Fibroblast of skin of right quadriceps (primary cell): ENCODE measurements around the gene WWTR1.
A peak's percentile ranks its signal among the peaks of the same experiment; 100 is the strongest.

Source experiments
- DNase-seq: peaks from one replicate; pipeline ENCODE4 v3.0.0-alpha.2; 2013

The WWTR1 gene

DNA sequence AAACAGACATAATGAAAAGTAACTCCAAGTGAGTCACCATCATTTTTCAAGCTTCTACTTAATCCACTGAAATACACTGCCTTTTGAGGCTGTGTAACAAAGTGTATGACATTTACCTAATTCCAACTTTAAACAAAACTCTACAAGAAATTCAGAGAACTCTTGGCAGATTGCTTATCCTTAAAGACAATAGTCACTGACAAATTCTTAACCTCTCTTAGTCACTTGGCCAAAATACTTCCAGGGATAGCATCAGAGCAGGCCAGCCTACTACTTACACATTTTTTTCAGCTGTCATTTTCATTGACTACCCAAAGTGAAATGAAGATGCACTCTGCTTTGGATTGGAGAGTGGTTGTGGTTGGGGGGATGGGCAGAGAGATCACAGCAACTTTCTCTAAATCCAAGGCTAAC, 3.6 kb downstream of the WWTR1 start:
- peak; percentile 79 for DNase-seq

DNA sequence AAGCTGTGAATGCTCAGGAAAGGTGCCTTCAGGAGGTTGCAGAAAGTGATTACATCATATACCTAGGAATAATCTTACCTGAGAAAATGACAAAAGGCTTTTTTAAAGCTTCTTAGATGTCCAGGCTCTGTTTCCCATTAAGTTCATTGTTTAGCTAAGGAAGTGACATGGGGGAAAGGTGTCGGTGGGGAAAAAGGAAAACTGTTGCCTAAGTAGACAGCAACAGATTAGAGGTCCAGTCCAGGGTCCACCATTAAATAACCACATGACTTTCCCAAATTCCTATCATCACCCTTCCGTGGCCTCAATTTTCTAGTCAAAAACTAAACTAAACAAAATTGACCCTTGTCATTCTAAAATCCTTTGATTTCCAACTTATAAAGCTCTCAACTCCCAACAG, 4.3 kb downstream of the WWTR1 start:
- no peak for DNase-seq

DNA sequence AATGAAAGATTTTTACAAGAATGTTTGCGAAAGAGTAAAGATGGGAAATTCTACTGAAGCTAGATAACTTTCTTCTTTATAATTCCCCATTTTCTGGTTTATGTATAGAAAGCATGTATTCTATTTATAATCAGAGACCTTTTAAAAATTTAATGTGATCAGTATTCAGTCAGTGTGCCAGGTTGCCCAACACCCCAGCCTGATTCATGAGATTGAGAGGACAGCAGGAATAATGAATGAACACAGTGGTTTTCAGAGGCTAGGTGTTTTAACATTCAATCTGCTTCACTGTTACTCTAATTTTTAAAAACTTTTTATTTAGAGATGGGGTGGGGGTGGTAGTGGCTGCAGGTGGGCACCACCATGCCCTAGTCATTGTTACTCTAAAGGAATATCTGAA, 4.7 kb downstream of the WWTR1 start:
- no peak for DNase-seq

DNA sequence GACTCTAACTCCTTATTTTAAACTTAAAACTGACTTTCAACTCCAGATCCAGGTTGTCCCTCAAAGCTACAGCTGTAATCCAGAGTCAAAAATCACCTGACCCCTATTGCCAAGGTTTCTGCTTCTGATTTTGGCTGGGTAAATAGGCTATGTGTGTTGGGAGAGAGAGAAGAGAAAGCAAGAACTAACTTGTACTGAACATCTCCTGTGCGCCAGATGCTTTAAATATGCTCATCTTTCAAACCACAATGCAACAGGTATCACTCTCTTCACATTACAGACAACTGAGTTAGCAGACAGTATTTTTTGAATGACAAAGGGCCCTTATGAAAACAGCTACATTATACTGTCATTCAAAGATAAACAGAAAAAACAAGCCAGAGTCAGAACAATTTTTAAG, 7.0 kb downstream of the WWTR1 start:
- DNase-seq: no peak

DNA sequence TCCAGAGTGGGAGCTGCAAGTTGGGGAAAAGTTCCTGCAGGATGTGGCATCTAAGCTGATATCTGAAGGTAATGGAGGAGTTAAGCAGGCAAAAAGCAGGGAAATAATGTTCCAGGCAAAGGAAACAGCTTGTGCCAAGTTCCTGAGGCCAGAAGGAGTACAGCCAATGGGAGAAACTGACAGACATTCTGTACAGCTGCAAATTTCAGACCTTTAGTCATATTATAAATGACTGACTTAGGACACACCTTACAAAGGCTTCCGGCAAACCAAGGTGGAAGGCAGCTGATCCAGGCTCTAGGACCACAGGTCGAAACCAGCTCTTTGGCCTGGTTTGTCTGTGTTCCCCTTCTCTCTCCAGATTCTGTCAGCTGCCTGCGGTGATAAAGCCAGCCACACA, 9.3 kb downstream of the WWTR1 start:
- DNase-seq: no peak

DNA sequence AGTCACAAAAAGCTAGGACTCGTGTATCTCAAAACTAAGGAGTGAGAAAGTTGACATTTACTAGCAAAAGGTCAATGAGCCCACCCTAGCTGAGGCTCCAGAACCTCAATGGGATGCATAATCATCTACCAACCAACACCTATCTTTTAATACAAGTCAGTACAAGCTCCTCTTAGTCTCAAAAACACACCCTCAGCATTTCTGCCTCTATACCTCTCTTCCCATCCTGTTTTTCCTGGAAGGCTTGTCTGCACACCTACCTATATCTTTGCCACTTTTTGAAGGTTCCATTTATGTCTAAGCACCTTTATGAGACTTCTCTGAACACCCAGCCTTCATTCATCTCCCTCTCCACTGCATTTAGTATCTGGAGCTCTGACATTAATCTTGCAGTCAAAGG, 10.0 kb downstream of the WWTR1 start:
- no peak for DNase-seq

DNA sequence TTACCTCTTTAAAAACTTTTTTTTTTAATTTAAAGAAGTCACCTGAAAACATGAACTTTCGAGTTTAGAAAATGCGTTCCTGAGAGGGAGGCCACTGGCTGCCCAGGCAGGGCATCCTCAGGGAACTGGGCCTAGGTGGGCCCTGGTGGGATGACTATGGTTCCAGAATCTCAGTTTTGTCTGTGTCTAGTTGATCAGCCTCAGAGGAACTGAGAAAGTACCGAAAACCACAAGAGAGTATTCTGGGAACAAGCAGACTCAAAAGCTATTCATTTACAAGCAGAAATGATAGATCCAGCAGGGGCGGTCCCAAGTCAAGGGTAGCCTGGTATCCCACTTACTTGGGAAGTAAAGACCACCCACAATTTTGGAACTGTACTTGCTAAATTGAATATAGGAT, 10.5 kb downstream of the WWTR1 start:
- no peak for DNase-seq

DNA sequence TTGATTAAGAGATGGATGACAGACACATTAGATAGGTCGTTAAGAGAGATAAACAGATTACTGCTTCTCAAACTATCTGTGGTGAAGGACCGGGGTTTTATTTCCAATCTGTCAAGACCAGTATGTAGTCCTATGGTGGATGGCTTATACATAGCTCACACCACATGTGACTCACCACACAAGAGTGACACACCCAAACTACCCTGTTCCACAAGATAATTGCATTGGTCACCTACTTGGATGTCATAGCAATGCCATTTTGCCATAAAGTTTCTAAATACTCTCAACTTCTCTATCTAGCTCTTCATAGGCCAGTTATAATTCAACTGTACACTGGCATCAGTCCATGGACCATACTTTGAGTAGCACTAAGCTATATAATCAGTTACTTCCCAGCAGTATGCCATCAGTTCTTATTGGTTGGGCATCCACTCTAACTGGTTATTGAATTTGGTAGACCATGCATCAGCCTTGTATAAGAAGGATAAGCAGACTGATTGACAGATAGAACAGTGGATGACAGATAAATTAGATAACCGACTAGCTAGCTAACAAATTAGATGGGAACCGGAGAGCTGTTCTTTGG, 11.6 kb downstream of the WWTR1 start:
- peak; percentile 60 for DNase-seq

DNA sequence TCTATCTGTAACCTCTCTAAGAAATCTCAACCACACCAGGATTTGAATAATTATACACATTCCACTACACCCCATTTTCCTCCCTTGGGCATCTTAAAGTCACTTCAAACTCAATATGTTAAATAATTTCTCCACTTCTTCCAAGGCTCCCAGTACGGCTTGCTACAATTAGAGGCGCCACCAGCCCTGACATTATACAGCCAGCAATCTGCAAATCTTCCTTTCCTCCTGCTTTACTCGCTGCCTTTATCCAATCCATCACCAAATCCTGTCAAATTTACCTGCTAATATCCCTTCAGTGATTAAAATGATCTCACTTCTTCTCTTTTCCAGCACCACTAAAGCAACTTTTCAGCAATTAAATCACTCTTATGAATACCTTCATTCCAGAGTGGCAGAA, 13.9 kb downstream of the WWTR1 start:
- no peak for DNase-seq

DNA sequence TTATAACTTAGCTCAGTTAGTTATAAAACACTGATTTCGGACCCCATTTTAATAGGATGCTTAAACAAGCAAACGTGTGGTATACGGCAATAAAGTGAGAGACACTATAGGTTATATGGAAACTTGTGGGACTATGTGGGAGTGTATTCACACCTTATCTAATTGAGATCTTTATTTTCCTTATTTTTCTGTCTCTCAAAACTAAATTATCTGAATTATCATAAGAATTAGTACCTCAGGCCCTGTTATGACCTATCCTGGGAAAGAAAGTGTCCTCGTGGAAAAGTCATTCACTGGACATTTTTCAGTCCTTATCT, 14.4 kb downstream of the WWTR1 start:
- no peak for DNase-seq

DNA sequence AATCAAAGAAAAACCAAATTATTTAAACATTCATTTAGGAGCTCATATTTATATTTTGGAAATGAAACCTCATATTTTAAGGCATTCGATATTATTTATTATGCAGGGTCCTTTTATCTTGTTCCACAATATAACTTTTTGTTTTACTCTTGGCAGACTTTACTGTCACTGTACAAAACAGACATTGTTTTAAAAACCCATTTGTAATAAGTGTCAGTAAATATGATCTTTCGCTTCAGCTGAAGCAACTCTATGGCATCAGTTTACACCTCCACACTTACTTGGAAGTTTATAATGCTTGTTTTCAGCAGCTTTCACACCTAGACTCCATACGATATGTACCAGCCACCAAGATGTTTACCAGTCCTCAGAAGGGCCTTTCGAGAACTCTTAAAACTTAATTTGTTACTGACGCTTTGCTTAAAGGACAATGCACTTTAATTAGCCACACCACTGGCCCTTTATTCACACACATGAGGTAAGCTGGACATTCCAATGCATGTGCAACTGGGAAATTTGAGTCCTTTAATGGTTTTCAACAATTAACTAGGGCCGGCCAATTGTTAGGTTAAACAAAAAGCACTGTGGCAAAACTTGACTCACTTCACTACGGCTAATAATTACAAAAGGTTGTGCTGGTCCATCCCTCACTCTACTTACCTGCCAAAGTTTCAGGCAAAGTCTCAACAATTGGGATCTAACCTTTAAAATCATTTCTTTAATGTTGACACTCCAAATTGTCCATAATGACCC, 16.7 kb downstream of the WWTR1 start:
- DNase-seq: no peak

DNA sequence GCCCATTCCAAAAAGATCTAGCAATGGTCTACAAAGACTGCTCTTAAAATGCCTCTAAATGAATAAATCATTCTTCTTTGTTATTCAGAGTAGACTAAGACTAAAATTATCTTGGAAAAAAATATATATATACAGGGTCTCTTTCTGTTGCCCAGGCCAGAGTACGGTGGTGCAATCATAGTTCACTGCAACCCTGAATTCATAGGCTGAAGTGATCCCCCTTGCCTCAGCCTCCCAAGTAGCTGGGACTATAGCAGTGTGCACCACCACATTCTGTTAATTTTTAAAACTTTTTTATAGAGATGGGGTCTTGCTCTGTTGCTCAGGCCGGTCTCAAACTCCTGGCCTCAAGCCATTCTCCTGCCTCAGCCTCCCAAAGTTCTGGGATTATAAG, 18.7 kb downstream of the WWTR1 start:
- DNase-seq: no peak

DNA sequence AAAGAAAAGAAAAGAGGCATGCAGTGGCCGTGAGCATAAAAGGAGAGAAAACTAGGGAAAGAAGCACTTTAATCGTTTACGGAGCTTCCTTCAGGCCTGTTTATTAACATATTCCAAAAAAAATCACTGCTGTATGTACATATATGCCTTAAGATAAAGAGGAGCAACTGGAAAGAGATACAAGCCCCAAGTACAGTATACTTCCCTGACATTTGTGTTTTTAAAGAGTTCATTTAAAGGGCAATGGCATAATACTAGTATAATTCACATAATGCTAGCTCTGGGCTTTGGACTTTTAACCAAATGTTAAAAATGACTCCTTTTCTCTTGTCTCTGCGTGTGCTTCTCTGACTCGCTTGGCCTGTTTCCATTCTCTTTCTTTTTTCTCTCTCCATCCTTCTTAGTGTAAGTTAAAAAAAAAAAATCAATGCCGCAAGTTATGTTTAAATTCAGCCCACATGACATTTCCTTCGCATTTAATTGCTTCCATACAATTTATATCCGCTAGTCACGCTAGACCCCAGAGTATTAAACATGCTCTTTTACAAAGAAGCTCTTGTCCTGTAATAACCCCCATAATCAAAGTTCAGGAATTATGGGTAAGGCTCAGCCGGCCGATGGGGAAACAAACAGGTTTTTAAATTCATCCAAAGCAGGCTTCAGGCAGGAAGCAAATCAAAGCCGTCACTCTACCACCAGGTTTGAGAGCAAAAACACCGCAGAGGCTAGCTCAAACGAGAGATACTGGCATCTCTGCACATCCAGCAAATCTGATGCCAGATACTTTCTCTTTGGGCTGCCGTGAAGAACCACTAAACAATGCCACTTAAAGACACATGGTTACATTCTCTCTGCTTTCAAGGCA, 19.4 kb downstream of the WWTR1 start:
- DNase-seq: peak; percentile 96

DNA sequence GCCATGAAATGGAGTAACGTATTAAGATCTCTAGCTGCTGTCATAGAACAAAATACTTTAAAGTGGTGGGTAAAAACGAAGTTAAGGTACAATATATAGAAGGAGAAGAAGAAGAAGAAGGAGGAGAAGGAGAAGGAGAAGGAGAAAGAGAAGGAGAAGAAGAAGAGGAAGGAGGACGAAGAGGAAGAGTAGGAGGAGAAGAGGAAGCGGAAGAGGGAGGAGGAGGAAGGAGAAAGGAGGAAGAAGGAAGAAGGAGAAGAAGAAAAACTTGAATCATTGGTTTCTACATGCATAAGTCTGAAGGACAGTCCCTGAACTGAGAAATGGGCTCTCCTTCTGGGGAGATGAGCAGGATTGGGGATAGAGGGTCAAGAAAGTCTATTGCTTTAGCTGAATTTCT, 22.4 kb downstream of the WWTR1 start:
- DNase-seq: no peak

DNA sequence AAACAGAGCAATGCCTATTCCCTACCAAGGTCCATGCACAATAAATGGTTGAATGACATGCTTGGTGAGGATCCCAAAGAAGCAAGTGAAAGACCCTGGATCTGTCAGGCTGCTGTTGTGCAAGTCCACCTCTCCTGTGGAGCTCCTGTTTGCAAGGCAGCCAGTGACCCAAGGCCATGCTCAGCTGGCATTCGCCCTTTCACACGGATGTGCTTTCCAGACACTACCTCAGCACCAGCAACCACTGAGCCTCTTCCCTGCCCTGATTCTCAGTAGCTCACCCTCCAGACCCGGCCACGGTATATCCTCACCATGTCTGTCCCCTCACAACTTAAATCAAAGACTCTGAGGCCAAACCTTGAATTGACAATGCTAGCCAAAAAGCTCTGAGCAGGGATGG, 23.3 kb downstream of the WWTR1 start:
- DNase-seq: no peak

DNA sequence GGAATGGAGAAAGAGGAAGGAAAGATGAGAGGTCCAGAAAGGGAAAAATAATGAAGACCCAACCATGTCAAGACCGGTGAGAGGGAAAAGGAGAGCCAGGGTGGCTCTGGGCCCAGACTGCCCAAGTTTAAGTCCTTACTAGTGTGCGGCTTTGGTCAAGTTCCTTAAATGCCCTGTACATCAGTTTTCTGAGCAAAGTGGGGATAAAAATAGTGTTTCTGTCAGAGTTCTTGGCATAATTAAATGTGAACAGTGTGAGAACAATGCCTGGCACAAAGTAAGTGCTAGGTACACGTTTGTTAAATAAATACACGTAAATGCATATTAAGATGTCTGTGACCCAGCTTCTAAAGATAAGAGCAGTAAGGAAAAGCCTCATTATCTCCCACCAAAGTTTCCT, 23.8 kb downstream of the WWTR1 start:
- DNase-seq: no peak

DNA sequence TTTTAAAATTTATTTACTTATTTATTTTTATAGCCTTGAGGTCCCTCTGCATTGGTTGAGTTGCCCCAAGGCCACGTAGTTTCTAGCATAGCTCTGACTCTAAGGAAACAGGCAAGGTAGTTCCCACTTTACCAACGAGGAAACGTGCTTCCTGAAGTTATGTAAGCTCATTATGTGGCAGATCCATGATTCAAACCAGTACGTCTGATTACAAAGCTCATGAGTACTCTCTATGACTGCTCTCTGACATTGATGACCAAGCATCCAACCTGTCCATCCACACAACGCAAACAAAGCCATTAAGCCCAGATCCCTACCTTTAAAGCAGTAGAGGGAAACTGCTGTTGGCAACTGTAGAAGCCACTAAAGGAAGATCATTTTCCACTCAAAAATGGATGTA, 25.6 kb downstream of the WWTR1 start:
- no peak for DNase-seq

DNA sequence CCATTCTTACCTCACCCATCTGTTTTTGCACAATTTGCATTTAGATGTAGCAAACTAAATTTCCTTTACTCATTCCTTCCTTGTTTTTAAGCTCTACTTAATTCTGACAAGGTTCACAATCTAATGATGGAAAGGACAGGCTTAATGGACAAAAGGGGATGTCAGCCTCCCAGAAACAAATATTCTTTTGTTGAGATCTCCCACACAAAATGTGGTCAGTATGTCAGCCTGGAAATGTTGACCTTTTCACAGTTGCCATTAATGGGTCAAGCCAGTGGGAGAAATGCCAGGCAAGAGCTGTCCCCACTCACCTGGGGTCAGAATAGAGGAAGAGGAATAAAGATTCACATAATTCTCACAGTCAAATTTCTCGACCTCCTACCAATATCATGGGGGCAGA, 27.0 kb downstream of the WWTR1 start:
- DNase-seq: no peak

DNA sequence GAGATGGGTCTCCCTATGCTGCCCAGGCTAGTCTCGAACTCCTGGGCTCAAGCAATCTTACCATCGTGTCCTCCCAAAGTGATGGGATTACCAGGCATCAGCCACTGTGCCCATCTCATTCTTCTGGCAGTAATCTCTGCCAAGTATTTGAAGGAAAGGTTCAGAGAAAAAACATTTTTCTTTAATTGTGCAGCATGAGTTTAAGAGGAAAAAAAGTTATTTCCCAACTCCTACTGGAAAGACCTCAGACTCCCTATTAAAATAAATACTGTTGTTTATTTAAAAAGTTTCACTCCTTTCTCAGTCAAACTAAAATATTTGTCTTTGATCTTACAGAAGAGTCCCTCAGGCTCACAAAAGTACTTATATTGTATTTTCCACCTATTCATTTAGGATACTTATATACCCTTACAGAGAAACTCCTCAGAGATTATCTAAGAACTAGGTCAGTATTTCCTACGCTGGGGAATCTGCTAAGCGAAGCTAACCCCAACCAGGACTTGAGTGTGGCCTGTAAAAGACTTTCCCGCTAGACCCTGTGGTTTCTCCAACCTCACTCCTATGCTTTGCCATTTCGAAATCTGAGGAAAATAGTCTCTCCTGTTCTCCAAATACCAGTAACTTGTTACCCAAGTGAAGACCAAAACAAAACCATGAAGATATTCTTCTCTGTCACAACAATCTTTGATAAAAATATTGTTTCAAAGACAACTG, 28.7 kb downstream of the WWTR1 start:
- DNase-seq: peak; percentile 42

DNA sequence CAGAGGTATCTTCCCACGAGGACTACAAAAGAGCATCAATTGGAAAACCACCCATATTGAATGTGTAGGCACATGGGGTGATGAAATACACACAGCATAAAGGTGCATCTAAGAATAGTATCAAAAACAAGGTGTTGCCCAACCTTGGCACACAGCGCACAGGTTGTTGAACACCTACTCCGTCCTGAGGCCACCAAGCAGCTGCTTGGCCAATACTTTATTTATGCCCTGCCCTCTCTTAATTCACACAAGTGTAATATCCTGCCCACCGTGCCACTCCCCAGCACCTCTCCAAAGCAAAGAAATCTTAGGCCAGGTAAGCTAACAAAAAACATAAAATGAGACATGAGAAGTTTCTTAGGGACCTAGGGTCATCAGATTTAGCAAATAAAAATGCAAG, 31.2 kb downstream of the WWTR1 start:
- no peak for DNase-seq

DNA sequence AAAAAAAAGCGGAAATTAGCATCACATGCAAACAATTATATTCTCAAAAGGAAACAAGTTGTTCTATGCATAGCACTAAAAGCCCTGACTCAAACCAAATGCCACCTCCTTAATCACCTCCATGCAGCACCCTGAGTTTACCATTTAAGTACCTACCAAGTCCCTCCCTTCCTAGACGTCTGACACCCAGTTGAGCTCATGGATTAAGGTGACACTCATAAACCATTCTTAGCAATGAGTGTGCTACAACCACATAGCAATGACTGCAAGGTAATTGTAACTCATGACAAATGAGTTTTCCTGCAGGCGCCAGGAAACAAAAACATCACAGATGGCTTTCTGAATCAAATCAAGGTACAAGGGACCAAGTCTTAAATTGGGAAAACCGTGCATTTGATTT, 32.0 kb downstream of the WWTR1 start:
- DNase-seq: peak; percentile 72

DNA sequence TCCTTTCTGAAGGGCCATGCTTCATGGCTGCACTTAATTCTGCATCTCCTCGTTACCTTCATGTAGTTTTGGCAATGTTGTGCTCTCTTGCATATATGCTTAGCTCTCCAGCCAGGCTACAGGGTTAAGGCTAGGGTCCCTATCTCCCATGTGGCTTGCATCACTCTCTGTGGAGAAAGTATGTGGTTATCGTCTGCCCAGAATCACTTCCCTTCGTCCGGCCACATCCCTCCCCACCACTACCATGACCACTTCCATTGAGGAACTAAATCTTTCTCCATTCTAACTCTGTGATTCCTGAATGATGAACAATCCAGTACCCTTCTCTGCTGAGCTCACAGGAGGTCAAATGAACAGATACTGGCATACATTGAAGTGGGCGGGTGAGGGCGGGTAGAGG, 34.0 kb downstream of the WWTR1 start:
- DNase-seq: no peak

DNA sequence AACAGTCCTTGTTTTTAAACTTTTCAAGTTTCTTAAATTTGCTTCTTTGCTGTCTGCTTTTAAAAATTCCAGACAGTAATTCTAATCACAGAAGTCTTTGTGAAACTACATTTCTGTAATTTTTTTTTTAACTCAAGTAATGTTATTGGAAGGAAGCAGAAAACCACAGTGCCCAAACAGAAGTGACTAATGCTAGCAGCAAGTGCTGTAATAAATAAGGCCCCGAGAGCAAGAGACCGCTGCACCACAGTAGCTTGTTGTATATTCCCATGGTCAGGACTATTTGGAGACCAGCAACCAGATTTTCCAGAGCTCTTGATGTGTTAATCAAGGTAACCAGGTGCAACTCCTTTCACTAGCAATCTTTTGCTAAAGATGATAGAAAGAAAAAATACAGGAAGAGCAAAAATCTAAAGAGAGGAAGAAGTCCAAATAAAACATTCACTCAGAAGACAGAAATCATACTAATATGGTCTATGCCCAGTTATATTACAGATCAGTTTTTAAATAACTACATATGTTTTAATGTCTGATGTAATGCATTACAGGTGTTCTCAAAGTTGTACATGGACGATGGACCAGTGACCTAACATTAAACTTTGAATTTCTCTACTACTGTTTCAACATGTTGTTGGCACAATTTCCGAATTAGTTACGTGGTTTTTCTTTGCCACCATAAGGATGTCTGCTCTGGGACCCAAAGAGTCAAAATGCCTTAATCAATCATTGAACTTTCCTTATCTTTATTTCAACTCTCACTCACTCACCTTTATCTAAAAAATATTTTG, 36.4 kb downstream of the WWTR1 start:
- peak; percentile 89 for DNase-seq
